GM18517 (cell line): ENCODE results near the gene EFNA4.

Experiments
- ATAC-seq: cut with Tn5 transposase; IDR thresholded peaks from one replicate; pipeline ENCODE4 v1.9.1; 2021; ENCODE audit warnings: mild to moderate bottlenecking, moderate library complexity; ENCODE audit not compliant: unreplicated experiment

EFNA4 gene

GRCh38 chr1:155032886-155033285, 30.7 kb upstream of the EFNA4 start:
- no peak for ATAC-seq

- ATAC-seq, result no peak
Observed at GRCh38 chr1:155033524-155033923, 30.0 kb upstream of the EFNA4 start, which contains the start of the genes DCST1 and DCST2. Gene DCST1, plus strand, starts transcription at chr1:155033824. Its CDS starts 213 bp downstream, at chr1:155034037. Gene DCST2, minus strand, starts transcription at chr1:155033781. Its CDS starts 80 bp downstream, at chr1:155033701.

- ATAC-seq, result no peak
Observed at GRCh38 chr1:155034318-155035208, 29.0 kb upstream of the EFNA4 start.

- ATAC-seq, result no peak
Observed at GRCh38 chr1:155035936-155036335, 27.6 kb upstream of the EFNA4 start.

GRCh38 chr1:155037043-155037442, 26.5 kb upstream of the EFNA4 start:
- ATAC-seq, result no peak

- no peak for ATAC-seq
Observed at GRCh38 chr1:155037851-155038441, 25.6 kb upstream of the EFNA4 start.

- no peak for ATAC-seq
Observed at GRCh38 chr1:155038602-155039307, 24.8 kb upstream of the EFNA4 start.

GRCh38 chr1:155039308-155039669, 24.3 kb upstream of the EFNA4 start:
- no peak for ATAC-seq

- ATAC-seq, result no peak
Observed at GRCh38 chr1:155040358-155041093, 23.0 kb upstream of the EFNA4 start.

- ATAC-seq, result no peak
Observed at GRCh38 chr1:155042789-155043188, 20.8 kb upstream of the EFNA4 start.

GRCh38 chr1:155043301-155043702, 20.2 kb upstream of the EFNA4 start:
- no peak for ATAC-seq

- no peak for ATAC-seq
Observed at GRCh38 chr1:155043793-155044192, 19.7 kb upstream of the EFNA4 start.

GRCh38 chr1:155044365-155044764, 19.2 kb upstream of the EFNA4 start:
- ATAC-seq, result no peak

- ATAC-seq, result no peak
Observed at GRCh38 chr1:155044812-155045657, 18.5 kb upstream of the EFNA4 start.

- no peak for ATAC-seq
Observed at GRCh38 chr1:155048449-155049334, 14.8 kb upstream of the EFNA4 start.

GRCh38 chr1:155049651-155050559, 13.6 kb upstream of the EFNA4 start:
- peak; percentile 14 for ATAC-seq

GRCh38 chr1:155050560-155051341, 12.8 kb upstream of the EFNA4 start, which contains the start of gene ADAM15:
Gene ADAM15, plus strand, starts transcription at chr1:155051316. Its CDS starts 71 bp downstream, at chr1:155051387.
- ATAC-seq, result peak; percentile 64
